DND-41 (cell line): Measurements from ENCODE around the gene PPP1R37.

Experiments
- EZH2 ChIP-seq: IDR thresholded peaks from 3 replicates; pipeline ENCODE4 v1.6.1; 2012; ENCODE audit warnings: borderline replicate concordance, low read depth, mild to moderate bottlenecking, moderate library complexity, low read length, inconsistent platforms; ENCODE audit not compliant: severe bottlenecking
- TF ChIP-seq, protein P1 (sequence below): IDR thresholded peaks from 2 replicates; pipeline ENCODE4 v1.5.1; 2012; ENCODE audit warnings: borderline replicate concordance, low read length, moderate library complexity, mild to moderate bottlenecking; ENCODE audit not compliant: poor library complexity, severe bottlenecking; ENCODE audit errors: extremely low read depth

DNA sequence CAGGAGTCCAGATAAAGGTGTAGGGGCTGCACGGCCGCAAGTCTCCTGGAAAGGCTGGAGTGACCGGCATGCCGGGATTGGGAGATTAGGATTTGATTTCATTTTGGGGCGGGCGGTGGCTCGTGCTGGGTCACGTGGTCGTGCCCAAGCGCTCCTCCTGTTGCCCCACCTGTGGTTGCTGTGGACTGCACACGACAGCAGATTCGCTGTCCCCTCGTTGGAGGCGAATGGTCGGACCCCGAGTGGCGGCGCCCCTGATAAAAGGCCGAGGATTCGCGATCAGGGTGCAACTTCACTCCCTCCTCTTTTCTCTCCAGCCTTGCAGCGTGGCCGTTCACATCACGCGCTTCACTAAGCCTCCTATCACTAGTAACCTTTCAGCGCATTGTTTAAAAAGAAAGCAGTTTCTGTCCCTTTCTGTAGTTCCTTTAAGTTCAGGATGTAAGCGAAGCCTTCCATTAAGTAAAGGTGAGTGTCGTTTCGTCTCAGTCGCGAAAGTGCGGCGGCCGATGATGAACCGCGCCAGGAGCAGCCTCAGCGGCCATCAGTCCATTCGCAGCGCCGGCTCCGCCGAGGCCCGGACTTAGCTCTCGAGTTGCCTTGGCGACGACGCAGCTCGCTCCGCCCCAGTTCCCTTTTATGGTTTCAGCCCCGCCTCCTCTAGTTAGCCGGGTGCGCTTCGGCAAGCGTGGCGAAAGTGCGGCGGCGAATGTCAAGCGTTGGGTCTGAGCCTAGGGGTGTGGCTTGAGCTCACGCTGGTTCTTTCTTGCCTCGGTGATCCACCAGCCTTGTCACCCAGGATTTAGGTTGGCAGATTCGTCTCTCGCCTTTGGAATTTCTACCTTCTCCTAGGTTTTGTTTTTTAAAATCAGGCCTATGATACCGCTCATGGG lies 1.7 kb upstream of the PPP1R37 start:
- TF ChIP-seq, protein P1, sequence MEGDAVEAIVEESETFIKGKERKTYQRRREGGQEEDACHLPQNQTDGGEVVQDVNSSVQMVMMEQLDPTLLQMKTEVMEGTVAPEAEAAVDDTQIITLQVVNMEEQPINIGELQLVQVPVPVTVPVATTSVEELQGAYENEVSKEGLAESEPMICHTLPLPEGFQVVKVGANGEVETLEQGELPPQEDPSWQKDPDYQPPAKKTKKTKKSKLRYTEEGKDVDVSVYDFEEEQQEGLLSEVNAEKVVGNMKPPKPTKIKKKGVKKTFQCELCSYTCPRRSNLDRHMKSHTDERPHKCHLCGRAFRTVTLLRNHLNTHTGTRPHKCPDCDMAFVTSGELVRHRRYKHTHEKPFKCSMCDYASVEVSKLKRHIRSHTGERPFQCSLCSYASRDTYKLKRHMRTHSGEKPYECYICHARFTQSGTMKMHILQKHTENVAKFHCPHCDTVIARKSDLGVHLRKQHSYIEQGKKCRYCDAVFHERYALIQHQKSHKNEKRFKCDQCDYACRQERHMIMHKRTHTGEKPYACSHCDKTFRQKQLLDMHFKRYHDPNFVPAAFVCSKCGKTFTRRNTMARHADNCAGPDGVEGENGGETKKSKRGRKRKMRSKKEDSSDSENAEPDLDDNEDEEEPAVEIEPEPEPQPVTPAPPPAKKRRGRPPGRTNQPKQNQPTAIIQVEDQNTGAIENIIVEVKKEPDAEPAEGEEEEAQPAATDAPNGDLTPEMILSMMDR, result no peak
- no peak for TF ChIP-seq EZH2
